Endothelial cell (in vitro differentiated cells): Measurements from ENCODE around the gene FEZ2. TPM values are rescaled to one million over a fixed set of nuclear protein-coding genes. Genes with fewer than 3 reads are reported as not detected.
A peak's percentile ranks its signal among the peaks of the same experiment; 100 is the strongest.

Source experiments
- DNase-seq: peaks from one replicate; pipeline ENCODE4 v3.0.0; 2021; ENCODE audit warnings: low spot score
- H3K27ac Mint-ChIP-seq: one replicate; pipeline ENCODE4 v1.8.0; 2021; ENCODE audit warnings: mixed read lengths, inconsistent platforms; ENCODE audit not compliant: unreplicated experiment
- H3K27me3 Mint-ChIP-seq: one replicate; pipeline ENCODE4 v1.8.0; 2021; ENCODE audit warnings: mild to moderate bottlenecking, moderate library complexity, mixed read lengths, inconsistent platforms; ENCODE audit not compliant: unreplicated experiment
- H3K36me3 Mint-ChIP-seq: one replicate; pipeline ENCODE4 v1.8.0; 2021; ENCODE audit warnings: mild to moderate bottlenecking, low read depth, mixed read lengths, inconsistent platforms; ENCODE audit not compliant: unreplicated experiment
- H3K4me1 Mint-ChIP-seq: one replicate; pipeline ENCODE4 v1.8.0; 2021; ENCODE audit warnings: mild to moderate bottlenecking, mixed read lengths, inconsistent platforms; ENCODE audit not compliant: unreplicated experiment
- H3K4me3 Mint-ChIP-seq: one replicate; pipeline ENCODE4 v1.8.0; 2021; ENCODE audit warnings: mild to moderate bottlenecking, mixed read lengths, inconsistent platforms; ENCODE audit not compliant: unreplicated experiment
- H3K9me3 Mint-ChIP-seq: one replicate; pipeline ENCODE4 v1.8.0; 2021; ENCODE audit warnings: mixed read lengths, inconsistent platforms; ENCODE audit not compliant: unreplicated experiment
- CTCF ChIP-seq: fragments of 200-600 bp; sonication (generic); IDR thresholded peaks from one replicate; pipeline ENCODE4 v1.5.0; 2021; ENCODE audit warnings: antibody characterized with exemption; ENCODE audit not compliant: unreplicated experiment
- total RNA-seq: library from RNA; stranded (reverse); fragmentation: NEBNext Ultra II Directional; extraction: Animal tissue kit (Norgen Biotek cat#: 25700); gene quantifications from one replicate; pipeline ENCODE4 v1.2.1, GENCODE V29; 2021; ENCODE audit not compliant: unreplicated experiment

Gene FEZ2
- total RNA-seq, 1 donor from 2014 or later, result 40.8 TPM

DNA sequence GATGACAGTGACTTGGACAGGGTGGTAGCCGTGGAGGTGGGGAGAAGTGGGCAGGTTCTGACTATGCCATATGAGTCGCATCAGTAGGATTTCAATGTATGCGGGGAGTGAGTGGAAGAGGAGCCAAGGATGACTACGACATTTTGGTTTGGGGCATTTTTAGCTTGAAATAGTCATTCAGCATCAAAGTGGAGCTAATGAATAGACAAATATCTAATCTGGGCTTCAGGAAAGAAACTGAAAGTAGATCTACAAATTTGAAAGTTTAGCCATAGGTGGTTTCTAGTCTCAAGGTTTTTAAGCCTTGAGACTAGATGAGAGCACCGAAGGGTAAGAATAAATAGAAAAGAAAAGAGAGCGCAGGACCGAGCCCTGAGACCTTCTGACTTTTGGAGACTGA, 58.3 kb downstream of the FEZ2 start:
- H3K9me3 Mint-ChIP-seq, result no peaks in the 10 kb centered on the region
- no peak for DNase-seq
- peaks cover 41% of the 10 kb centered on the region for H3K4me1 Mint-ChIP-seq
- H3K36me3 Mint-ChIP-seq, result peaks cover 39% of the 10 kb centered on the region
- no peak overlapping the region for H3K27ac Mint-ChIP-seq
- H3K4me3 Mint-ChIP-seq, result no peak overlapping the region
- peaks cover 22% of the 10 kb centered on the region for H3K27me3 Mint-ChIP-seq
- TF ChIP-seq CTCF, result no peak

DNA sequence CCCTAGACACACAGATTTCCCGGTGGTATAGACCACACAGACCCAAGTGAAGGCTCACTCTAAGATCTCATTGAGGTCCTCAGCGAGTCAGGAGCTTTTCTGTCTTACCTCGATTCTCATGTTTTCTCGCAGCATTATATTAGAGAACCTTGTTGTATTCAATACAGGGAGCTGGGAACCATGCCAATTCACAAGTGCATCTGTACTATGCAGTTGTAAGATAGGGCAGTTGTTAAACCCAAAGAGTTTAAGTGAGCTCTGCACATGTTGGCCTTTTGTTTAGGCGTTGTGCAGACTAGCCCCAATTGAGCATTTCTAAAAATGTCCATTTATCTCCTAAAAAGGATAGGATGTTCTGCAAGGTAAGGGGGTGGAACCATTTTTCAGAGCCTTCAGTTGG, 59.6 kb downstream of the FEZ2 start:
- H3K36me3 Mint-ChIP-seq, result peaks cover 34% of the 10 kb centered on the region
- no peak for DNase-seq
- no peak overlapping the region for H3K27ac Mint-ChIP-seq
- H3K27me3 Mint-ChIP-seq, result peaks cover 28% of the 10 kb centered on the region
- TF ChIP-seq CTCF, result no peak
- peak overlapping the region; percentile 78 for H3K4me3 Mint-ChIP-seq
- peaks cover 44% of the 10 kb centered on the region for H3K4me1 Mint-ChIP-seq
- no peaks in the 10 kb centered on the region for H3K9me3 Mint-ChIP-seq

- TF ChIP-seq CTCF, result no peak
- peaks cover 49% of the 10 kb centered on the region for H3K36me3 Mint-ChIP-seq
- H3K27ac Mint-ChIP-seq, result peak overlapping the region; percentile 94
- H3K4me3 Mint-ChIP-seq, result peak overlapping the region; percentile 72
- peaks cover 33% of the 10 kb centered on the region for H3K27me3 Mint-ChIP-seq
- peaks cover 40% of the 10 kb centered on the region for H3K4me1 Mint-ChIP-seq
- no peak for DNase-seq
- no peaks in the 10 kb centered on the region for H3K9me3 Mint-ChIP-seq
Observed at GRCh38 chr2:36536776-36537175, 61.2 kb downstream of the FEZ2 start.

DNA sequence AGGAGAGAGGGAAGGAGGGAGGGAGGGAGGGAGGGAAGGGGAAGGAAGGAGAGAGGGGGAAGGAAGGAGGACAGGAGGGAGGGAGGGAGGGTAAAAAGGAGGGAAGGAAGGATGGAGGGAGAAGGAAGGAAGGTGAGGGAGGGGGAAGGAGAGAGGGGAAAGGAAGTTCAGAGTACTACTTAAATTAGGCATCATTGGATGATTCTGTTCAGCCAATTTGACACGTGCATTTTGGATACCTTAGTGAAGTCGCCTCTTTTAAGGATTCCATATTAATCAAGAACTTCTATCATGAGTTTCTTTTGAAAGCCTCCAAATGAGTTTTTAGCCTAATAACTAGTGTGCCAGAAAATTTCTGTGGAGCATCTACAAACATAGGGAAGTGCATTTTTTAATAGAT, 62.9 kb downstream of the FEZ2 start:
- H3K27me3 Mint-ChIP-seq, result peaks cover 30% of the 10 kb centered on the region
- DNase-seq, result no peak
- H3K4me1 Mint-ChIP-seq, result peaks cover 33% of the 10 kb centered on the region
- no peaks in the 10 kb centered on the region for H3K9me3 Mint-ChIP-seq
- H3K36me3 Mint-ChIP-seq, result peaks cover 65% of the 10 kb centered on the region
- peak overlapping the region; percentile 65 for H3K4me3 Mint-ChIP-seq
- no peak for TF ChIP-seq CTCF
- H3K27ac Mint-ChIP-seq, result peak overlapping the region; percentile 86

- Mint-ChIP-seq H3K27ac (peak overlapping the region; percentile 86), H3K4me3 (peak overlapping the region; percentile 65), H3K9me3 (no peaks in the 10 kb centered on the region), H3K4me1 (peaks cover 33% of the 10 kb centered on the region), H3K27me3 (peaks cover 30% of the 10 kb centered on the region), H3K36me3 (peaks cover 69% of the 10 kb centered on the region)
- no peak for DNase-seq
- no peak for TF ChIP-seq CTCF
Observed at GRCh38 chr2:36534275-36534799, 63.6 kb downstream of the FEZ2 start.
